Activated CD8-positive, alpha-beta memory T cell treated with anti-CD3 and anti-CD28 coated beads for 4 hours (primary cell): ENCODE results near the gene TOR4A.

ENCODE experiments used
- DNase-seq, 2 donors: peaks; one replicate each; pipeline ENCODE4 v3.0.0-alpha.2; 2020; ENCODE audit warnings: low read depth in 2 of 2

The TOR4A gene

DNA sequence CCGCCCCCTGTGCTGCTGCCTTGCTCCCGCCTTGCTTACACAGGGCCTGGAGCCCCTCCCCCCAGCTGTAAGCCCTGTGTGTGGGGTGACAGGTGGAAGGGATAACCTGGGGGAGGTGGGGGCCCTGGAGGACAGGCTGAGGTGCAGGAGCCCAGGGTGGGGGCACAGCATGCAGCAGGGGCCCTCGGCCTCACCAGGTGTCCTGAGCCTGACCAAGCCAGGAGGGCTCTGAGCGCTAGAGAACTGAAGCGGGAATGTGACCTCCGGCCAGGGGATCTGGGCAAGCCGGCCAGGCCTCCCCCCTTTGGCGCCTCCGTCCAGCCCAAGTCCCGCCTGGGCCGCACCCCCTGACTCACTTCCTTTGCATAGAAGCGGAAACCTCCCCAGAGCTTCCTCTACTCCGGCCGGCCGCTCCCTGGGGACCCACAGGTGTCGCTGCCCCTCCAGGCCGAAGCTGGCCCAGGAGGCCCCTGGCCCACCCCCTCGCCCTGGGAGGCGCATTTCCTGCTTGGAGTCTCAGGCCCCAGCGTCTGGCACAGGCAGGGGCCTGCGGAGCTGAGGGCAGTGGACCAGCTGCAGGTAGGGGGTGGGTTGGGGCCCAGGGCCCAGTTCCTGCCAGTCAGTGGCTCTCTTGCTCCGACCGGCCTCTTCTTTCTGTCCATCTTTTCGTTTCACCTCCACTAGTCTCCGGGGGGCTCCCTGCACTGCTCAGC is at the start of gene TOR4A:
TSS of gene TOR4A (plus strand) at position 398 of the 713 bp plus-strand sequence. CDS start 964 bp downstream, outside the sequence.
- no peak for DNase-seq

DNA sequence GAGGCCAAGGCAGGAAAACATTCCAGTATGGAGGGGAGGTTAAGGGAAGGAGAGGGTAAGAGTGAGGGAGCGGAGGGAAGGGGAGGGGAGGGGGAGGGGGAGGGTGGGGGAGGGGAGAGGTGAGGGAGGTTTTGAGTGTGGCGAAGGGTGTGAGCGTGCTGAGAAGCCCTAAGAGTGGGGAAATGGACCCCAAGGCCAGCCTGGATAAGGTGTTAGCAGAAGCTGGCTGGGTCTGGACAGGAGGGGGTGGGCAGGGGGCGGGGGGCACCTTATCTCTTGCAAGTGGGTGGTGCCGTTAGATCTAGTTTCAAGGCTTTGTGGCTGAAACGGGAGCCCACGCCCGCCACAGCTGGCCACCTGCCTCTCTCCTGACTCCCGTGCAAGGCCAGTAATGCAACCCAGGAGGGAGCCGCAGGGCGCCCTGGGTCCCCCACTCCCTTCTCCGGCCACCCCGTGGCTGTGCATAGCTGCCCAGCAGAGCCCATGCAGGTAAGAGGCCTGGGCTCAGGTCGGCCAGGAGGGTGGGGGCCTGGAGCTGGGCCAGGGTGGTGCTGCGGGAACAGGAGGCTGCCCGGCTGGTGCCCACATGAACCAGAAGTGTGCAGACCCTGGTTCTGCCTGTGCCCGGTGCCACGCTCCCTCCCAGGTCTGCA is 49.5 kb upstream of the TOR4A start:
- DNase-seq, result no peak

DNA sequence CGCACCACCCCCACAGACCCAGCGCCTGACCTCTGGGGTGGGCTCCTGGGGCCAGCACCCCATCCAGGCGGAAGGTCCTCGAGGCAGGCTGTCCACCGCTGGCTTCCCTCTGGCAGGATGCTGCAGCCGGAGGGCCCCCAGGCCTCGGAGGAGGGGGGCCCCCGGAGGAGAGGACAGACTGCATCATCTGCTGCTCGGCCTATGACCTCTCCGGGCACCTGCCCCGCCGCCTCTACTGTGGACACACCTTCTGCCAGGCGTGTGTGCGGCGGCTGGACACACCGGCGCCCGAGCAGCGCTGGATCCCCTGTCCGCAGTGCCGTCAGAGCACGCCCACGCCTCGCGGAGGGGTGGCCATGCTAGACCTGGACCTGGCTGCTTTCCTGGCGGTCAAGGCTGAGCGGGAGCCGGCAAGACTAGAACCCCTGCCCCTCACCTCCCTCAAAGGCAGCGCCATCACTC is 49.0 kb upstream of the TOR4A start:
- DNase-seq, result no peak

DNA sequence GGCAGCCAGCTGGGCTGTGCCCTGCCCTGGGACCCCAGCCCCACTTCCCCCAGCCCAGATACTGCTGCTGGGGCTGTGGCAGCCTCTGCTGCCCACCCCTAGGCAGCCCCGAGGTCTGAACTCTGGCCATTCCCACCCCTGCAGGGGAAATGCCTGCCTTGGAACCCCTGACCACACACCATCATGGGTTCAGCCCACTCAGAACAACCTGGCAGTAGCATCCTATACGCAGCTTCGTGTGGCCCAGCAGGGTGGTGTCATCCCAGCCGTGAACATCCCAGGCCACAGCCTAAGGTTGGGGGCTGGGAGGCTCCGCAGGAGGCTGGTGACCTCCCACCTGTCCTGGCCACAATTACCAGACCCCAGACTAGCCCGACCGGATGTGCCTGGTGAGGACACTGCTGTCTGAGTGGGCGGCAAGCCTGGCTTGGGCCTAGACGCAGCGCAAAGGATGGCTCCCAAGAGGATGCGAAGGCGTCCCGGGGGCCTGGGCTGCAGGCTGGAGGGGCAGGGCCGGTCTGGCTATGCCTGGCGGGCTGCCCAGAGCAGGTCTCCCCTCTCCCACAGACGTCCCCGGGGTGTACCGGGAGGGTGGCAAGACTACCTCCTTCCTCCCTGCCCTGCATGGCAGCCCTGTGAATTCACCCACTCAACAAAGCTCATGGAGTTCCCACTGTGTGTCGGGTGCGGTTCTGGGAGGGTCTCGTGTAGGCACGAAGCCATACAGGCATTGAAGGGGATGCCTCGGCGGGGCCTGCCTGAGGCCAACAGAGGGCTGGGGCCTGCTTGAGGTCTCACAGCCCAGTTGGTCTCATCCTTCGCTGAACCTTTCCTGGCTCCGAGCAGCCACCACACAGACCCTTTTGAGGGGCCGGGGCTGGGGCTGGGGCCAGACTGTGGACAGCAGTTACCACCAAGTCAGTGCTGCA is 48.3 kb upstream of the TOR4A start:
- DNase-seq, result no peak

DNA sequence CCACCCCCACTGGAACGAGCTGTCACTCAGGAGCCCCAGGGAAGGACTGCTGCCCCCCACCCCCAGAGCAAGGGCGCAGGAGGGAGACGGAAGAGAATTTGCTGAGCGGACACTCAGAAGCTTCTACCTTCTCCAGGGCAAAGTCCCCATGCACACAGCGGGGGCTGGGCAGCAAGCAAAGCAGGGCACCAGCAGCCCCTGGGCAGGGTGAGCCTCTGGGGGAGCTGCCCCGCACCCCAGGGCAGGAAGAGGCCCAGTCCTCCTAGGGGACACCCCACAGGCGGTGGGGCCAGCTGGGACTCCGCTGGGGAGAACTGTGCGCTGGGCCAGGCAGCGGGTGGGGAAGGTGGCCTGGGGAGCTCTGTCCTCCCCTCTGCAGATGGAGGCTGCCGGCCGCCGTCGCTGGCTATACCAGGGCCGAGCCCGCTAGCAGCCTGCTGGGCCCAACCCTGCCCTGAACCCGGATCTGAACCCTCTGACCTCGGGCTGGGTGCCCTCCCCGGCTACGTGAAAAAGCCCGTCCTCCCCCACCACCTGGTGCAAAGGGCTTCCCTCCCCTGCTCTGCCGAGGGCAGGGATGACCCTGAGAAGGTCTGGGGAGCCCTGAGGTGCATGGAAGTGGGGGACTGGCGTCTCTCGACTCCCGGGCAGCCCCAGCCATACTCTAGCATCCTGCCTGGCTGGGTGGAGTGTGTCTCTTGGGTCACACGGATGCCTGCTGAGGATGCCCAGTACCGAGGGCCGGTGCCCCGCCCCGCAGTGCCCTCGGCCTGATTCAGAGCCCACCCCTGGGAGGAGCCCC is 47.4 kb upstream of the TOR4A start:
- no peak for DNase-seq

DNA sequence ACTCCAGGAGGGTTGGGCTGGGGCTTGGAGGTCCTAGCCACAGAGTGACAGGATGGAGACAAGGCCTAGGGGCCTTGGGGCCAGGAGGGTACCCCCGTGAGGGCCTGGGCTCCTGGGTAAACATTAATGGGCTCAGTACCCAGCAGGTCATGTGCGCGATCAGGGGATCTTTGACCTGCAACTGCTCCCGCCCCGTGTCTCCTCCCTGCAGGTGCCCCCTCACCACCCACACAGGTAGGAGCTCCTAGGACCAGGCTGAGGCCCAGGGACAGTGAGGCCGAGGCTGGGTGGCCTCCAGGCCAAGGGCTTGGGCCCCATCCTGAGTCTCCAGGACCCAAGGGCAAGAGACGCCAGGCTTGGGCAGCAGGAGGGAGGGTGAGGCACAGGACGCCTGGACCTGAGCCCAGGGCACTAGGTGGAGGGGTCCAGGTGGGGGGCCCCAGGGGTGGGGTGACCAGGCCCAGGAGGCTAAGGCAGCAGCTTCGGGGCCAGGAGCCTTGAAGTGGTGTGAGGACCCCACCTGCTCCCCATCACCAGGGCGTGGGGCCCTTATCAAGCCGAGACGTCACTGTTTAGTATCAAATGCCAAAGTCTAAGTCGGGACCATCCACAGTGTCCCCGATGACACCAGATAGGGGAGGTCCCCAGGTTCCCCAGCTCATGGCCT is 46.7 kb upstream of the TOR4A start, which contains the start of gene SLC34A3:
TSS of gene SLC34A3 (plus strand) at position 197 of the 667 bp plus-strand sequence. CDS start 802 bp downstream, outside the sequence.
- no peak for DNase-seq

DNA sequence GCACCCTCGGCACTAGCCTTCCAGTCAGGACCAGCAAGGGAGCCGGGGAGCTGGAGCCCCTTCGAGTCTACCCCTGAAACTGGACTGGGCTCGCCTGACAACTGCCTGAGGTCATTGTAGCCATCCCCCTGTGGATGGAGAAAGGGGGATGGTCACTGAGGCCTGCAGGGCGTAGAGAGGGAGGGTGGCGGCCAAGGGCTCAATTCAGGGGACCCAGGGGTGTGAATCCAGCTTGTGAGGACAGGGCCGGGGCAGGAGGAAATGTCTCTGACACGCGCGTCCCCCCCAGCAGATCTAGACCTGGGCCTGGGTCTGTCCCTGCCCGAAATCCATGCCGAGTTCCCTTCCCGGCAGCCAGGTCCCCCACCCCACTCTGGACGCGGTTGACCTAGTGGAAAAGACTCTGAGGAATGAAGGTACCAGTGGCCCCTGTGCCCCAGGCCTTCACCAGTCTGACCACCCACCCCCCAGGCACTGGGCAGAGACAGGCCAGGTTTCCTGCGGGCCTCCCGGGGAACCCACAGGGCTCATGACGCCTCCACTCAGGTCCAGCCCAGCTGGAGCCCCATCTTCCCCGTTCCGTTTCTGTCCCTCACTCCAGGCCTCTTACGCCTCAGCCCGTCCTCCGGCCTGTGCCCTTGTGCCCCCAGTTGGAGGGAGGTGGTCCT is 46.0 kb upstream of the TOR4A start:
- DNase-seq, result no peak

DNA sequence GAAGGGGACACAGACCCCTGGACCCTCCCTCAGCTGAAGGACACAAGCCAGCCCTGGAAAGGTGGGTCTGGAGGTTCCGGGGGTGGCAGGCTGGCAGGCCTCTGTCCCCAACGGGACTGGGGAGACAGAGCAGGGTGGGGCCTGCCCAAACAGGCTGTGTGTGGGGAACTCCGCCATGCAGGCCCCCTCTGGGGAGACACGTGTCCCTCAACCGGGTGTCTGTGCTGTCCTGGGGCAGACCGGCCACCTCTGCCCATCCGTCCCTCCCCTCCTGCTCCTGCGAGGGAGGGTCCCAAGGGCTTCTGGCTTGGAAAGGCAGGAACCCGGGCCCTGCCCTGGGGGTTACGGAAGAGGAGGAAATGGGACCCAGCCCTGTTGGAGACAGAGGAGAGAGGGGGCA is 45.4 kb upstream of the TOR4A start:
- DNase-seq, result no peak

DNA sequence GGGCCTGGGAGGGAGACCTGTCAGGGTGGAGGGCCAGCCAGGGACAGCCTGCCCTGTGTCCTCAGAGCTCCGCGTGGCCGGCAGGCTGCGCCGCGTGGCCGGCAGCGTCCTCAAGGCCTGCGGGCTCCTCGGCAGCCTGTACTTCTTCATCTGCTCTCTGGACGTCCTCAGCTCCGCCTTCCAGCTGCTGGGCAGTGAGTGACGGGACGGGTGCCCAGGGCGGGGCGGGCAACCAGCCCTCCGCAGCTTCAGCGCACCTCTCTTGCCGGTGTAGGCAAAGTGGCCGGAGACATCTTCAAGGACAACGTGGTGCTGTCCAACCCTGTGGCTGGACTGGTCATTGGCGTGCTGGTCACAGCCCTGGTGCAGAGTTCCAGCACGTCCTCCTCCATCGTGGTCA is 45.0 kb upstream of the TOR4A start:
- no peak for DNase-seq

DNA sequence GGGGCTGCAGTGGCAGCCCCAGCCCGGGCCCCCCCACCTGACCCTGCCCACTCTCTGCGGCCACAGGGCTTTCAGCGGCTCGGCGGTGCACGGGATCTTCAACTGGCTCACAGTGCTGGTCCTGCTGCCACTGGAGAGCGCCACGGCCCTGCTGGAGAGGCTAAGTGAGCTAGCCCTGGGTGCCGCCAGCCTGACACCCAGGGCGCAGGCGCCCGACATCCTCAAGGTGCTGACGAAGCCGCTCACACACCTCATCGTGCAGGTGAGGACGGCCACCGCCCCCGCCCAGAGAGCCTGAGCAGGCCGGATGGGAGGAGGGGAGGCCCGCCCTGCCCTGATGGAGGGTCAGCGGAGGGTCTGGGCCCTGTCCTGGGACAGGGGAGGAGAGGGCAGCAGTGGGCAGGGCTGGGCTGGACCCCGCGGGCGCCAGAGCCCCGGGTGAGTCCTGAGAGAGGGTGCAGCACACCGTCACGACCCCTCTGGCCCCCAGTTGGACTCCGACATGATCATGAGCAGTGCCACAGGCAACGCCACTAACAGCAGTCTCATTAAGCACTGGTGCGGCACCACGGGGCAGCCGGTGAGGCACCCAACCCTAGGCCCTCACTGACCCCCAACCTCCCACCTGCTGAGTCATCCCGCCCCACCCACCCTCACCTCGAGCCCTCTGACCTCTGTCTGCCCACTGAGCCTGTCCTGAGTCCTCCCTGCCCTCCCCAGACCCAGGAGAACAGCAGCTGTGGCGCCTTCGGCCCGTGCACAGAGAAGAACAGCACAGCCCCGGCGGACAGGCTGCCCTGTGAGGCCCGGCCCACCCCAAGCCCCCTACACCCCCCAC is 44.2 kb upstream of the TOR4A start:
- DNase-seq, result no peak

DNA sequence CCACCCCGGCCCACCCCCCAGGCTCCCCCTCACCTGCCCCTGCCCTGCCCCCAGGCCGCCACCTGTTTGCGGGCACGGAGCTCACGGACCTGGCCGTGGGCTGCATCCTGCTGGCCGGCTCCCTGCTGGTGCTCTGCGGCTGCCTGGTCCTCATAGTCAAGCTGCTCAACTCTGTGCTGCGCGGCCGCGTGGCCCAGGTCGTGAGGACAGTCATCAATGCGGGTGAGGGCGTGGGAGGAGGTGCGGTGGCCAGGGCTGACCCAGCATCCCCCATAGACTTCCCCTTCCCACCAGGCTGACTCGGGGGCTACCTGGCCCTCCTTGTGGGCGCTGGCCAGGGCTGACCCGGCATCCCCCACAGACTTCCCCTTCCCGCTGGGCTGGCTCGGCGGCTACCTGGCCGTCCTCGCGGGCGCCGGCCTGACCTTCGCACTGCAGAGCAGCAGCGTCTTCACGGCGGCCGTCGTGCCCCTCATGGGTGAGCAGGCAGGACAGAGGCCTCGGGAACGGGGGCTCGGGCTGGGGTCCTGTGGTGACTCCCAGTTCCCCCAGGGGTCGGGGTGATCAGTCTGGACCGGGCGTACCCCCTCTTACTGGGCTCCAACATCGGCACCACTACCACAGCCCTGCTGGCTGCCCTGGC is 43.4 kb upstream of the TOR4A start:
- DNase-seq, result no peak

DNA sequence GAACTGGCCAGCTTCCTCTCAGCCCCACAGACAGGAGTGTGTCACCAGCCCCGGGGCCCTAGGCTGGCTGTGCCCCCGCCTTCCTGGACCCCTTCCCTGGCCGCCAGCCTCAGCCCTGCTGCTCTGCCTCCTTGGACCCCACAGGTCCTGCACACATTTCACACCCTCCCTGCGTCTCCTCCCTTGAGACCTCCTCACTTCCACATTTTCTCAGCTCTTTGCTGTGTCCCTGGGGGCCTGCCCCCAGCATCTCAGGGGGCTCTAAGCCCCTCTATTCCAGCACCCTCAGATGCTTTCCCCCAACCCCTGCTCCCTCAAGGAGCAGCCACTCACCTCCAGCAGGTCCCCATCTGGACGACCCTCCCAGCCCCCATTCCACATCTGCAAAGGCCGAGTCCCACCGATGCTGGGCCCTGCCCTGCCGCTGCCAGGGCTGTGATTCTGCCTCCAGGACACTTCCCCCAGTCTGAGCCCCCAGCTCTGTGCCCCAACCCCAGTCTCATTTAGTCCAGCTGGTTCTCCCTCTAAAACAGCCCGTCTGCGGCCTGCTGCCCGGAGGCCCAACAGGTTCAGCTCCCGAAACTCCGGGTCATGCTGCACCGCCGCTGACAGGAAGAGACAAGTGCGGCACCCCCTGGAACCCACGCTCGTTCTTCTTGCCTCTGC is 42.6 kb upstream of the TOR4A start:
- DNase-seq, result no peak

DNA sequence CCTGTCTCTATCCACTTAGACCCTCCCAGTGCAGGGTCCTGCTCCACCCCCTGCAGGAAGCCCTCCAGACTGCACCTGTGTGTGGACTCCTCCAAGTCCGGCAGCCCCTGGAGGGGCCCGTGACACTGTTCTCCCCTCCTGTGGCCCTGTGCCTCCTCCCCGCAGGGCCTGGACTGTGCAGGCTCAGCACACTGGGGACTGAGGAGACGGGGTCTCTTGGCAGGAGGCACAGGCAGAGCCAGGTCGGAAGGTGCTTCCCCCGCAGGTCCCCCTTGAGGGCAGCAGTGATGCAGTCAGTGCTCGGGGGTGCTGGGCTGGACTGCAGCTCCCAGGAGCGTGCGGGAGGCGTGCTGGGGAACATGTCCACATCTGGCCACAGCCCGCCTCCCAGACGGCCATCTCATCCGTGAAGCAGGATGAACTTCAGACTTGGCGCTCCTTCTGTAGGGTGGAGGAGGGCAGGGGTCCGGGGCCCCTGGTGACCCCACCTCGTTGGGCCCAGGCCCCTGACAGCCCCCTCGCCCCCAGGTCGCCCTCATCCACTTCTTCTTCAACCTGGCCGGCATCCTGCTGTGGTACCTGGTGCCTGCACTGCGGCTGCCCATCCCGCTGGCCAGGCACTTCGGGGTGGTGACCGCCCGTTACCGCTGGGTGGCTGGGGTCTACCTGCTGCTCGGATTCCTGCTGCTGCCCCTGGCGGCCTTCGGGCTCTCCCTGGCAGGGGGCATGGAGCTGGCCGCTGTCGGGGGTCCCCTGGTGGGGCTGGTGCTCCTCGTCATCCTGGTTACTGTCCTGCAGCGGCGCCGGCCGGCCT is 41.9 kb upstream of the TOR4A start:
- no peak for DNase-seq

DNA sequence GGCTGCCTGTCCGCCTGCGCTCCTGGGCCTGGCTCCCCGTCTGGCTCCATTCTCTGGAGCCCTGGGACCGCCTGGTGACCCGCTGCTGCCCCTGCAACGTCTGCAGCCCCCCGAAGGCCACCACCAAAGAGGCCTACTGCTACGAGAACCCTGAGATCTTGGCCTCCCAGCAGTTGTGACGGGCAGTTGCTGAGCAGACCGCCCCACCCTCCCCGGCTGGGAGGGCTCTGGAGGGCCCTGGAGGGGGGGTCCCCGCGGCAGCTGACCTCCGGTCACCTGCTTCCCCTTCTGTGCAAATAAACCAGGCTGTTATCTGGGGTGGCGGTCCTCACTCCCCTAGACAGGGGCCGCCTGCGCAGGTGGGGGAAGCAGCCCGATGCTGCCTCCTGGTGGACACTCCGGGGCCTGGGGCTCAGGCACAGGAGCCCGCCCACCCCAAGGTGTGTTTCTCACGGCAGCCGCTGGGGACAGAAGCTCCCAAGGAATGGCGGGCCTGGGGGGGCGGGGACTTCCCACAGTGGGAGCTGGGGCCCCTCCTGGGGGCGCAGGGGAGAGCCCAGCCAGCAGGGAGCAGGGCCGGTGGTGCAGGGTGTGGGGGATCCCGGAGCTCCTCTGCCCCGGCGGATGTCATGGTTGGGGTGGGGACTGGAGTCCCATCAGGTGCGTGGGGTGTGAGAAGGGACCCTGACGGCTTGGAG is 41.1 kb upstream of the TOR4A start:
- peak; percentile 80 to 81 for DNase-seq

DNA sequence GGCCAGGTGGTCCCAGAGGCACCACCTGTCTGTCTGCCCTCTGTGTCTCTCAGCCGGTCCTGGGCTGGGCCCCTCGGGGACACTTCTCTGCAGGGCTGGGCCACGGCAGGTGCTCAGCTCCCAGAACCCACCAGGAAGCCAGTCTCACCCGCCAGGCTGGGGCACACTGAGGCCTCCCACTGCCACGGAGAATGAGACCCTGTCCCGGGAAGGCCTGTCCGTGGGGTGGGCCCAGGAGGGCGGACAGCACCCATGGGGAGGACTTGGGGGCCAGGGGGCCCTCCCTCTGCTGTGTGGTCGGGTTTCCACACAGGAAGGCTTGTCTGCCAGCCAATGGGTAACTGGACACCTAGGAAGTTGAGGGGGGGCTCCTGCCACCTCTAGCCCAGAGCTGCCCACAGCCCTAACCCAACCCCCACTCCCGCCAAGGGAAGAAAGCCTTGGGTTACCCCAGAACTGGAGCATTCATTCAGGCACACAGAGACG is 40.5 kb upstream of the TOR4A start:
- no peak for DNase-seq
